ENCODE measurements around the gene FAM162A. TPM values are rescaled to one million over a fixed set of nuclear protein-coding genes. Genes with fewer than 3 reads are reported as not detected.
A peak's percentile ranks its signal among the peaks of the same experiment; 100 is the strongest.
"Not testable (repeated sequence)": the region's sequence is repeated elsewhere in the genome, so short reads cannot be mapped to it uniquely, and the experiment has no call there.

Gene FAM162A
- total RNA-seq, 8 experiments from 2014 or later: 12.2 to 51.7 (median 44.2) TPM

DNA sequence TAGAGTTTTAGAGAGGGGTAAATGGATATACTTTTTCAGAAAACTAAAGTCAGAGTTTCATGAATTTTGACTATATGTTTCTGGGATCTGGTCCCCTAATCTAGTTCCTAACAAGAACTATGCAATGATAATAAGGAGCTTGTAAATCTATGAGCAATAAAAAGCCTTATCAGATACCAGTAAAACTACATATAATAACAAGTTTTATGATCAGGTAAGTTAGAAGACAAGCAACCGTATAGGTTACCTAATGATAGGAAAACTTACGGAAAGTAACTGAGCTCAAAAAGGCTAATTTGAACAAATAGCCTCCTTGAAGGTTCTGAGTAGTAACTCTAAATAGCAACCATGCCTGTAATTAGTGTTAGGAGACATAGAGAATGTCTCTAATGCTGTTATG is 22.0 kb upstream of the FAM162A start:
- Histone ChIP-seq H3K4me1 (replicated peaks in 1 of 2) (no peaks in the 10 kb centered on the region), H3K4me3 (no peak overlapping the region), H3K27ac (no peak overlapping the region)
- in situ Hi-C loops (cut with MboI; ENCODE audit: low pct_unique_long_range_greater_than_20kb in 2 of 9, low sequenced_read_pairs in 9 of 9, unreplicated experiment in 9 of 9): no loop called here
- ATAC-seq (replicated peaks in 6 of 8): no peak
- 80 to 100% (median 97%) methylated on average over 1 to 2 of the region's 2 CpGs; no CpG with 5 or more reads in 1 of the 10 experiments for WGBS, 10 experiments

- 0 to 100% (median 64%) methylated on average over 1 to 2 of the region's 2 CpGs; no CpG with 5 or more reads in 2 of the 10 experiments for WGBS, 10 experiments
- H3K27ac ChIP-seq: no peak overlapping the region
- ATAC-seq (replicated peaks in 6 of 8): no peak
- H3K4me1 ChIP-seq (replicated peaks in 1 of 2): no peaks in the 10 kb centered on the region
- in situ Hi-C loops (cut with MboI; ENCODE audit: low pct_unique_long_range_greater_than_20kb in 2 of 9, low sequenced_read_pairs in 9 of 9, unreplicated experiment in 9 of 9): no loop called here
- no peak overlapping the region for H3K4me3 ChIP-seq
Observed at GRCh38 chr3:122364490-122364889, 19.5 kb upstream of the FAM162A start.

GRCh38 chr3:122365073-122365472 is 18.9 kb upstream of the FAM162A start:
- WGBS, 10 experiments: 100% methylated on average over 1 of the region's 1 CpG; no CpG with 5 or more reads in 3 of the 10 experiments
- H3K4me1 ChIP-seq (replicated peaks in 1 of 2): no peaks in the 10 kb centered on the region
- no peak overlapping the region for H3K4me3 ChIP-seq
- ATAC-seq (replicated peaks in 6 of 8): no peak
- in situ Hi-C loops (cut with MboI; ENCODE audit: low pct_unique_long_range_greater_than_20kb in 2 of 9, low sequenced_read_pairs in 9 of 9, unreplicated experiment in 9 of 9): no loop called here
- H3K27ac ChIP-seq: no peak overlapping the region

GRCh38 chr3:122365582-122366378 is 18.2 kb upstream of the FAM162A start:
- H3K4me3 ChIP-seq; in situ Hi-C loops (cut with MboI; ENCODE audit: low pct_unique_long_range_greater_than_20kb in 2 of 9, low sequenced_read_pairs in 9 of 9, unreplicated experiment in 9 of 9); H3K27ac ChIP-seq; ATAC-seq (replicated peaks in 6 of 8); H3K4me1 ChIP-seq (replicated peaks in 1 of 2): not testable (repeated sequence)
- WGBS, 10 experiments: 83 to 100% (median 100%) methylated on average over 1 to 6 of the region's 10 CpGs; no CpG with 5 or more reads in 1 of the 10 experiments

GRCh38 chr3:122366379-122366749 is 17.6 kb upstream of the FAM162A start:
- in situ Hi-C loops (cut with MboI; ENCODE audit: low pct_unique_long_range_greater_than_20kb in 2 of 9, low sequenced_read_pairs in 9 of 9, unreplicated experiment in 9 of 9): no loop called here
- H3K4me3 ChIP-seq: no peak overlapping the region
- H3K27ac ChIP-seq: no peak overlapping the region
- no peaks in the 10 kb centered on the region for H3K4me1 ChIP-seq (replicated peaks in 1 of 2)
- ATAC-seq (replicated peaks in 6 of 8): no peak
- WGBS, 10 experiments: 89 to 100% (median 98%) methylated on average over 1 to 3 of the region's 5 CpGs; no CpG with 5 or more reads in 2 of the 10 experiments

DNA sequence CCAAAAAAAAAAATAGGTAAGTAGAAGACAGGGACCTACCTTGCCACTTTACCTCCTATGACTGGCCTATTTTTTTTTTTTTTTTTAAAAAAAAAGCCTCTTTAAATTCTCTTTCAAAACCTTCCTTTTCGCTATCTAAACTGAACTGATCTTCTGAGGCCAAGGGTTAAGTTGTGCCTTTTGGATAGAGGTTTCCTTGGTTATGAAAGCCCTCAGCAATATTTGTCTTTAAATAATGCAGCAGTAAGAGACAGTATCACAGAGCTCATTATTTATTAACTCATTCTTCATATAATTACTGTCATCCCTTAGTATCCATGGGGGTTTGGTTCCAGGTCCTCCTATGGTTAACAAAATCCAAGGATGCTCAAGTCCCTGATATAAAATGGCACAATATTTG is 9.9 kb upstream of the FAM162A start:
- Histone ChIP-seq H3K4me3 (no peak overlapping the region), H3K27ac (no peak overlapping the region), H3K4me1 (replicated peaks in 1 of 2) (no peaks in the 10 kb centered on the region)
- 100% methylated on average over 1 of the region's 1 CpG; no CpG with 5 or more reads in 2 of the 10 experiments for WGBS, 10 experiments
- in situ Hi-C loops (cut with MboI; ENCODE audit: low pct_unique_long_range_greater_than_20kb in 2 of 9, low sequenced_read_pairs in 9 of 9, unreplicated experiment in 9 of 9): loop anchor here in 1 of 9 experiments (10.0 kb wide), 1 partner anchor 269 kb away; no protein-coding TSS in a partner anchor
- no peak for ATAC-seq (replicated peaks in 6 of 8)

GRCh38 chr3:122377975-122378374 is 6.0 kb upstream of the FAM162A start:
- WGBS, 10 experiments: 91 to 96% (median 94%) methylated on average over 3 to 4 of the region's 4 CpGs; no CpG with 5 or more reads in 2 of the 10 experiments
- no peak for ATAC-seq (replicated peaks in 6 of 8)
- peaks cover 4 to 6% of the 10 kb centered on the region in 2 donors for H3K4me1 ChIP-seq (replicated peaks in 1 of 2)
- in situ Hi-C loops (cut with MboI; ENCODE audit: low pct_unique_long_range_greater_than_20kb in 2 of 9, low sequenced_read_pairs in 9 of 9, unreplicated experiment in 9 of 9): loop anchor here in 1 of 9 experiments (10.0 kb wide), 1 partner anchor 273 kb away; no protein-coding TSS in a partner anchor
- H3K4me3 ChIP-seq: no peak overlapping the region
- H3K27ac ChIP-seq: no peak overlapping the region

DNA sequence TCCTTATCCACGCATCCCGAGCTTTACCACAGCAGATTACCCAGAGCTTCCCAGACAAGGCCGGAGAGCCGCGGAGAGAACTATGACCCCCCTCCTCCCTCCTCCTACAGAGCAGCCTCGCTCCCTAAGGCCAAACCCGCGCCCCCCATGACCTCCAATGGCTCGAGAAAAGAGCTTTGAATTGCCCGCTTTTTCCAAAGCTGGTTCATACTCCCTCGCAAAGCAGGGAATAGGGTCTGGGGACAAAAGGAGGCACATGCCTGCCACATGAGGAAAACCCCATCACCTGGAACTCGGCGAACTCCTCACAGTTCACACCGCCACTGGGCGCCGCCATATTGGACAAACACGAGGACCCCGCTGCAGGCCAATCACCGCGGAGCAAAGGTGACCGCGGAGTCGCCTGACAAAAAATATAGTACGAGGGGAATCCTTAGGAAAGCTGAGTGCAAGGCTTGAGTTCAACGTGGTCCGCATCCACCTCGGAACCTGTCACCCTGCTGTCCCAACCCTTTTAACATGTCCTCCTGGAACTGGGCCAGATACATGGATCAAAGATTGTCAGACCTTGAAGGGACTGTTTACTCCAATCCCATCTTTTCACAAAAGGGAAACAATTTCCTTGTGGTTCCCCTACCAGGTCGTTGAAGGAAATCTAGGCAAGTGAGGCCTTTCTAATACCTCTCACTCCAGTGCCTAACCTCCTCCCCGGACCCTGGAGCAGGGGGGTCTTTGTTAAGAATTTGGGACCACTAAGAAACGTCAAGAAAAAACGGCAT is 905 bp upstream of the FAM162A start, which contains the start of gene MIX23:
TSS of gene MIX23 (minus strand) at position 344 of the 779 bp plus-strand sequence. CDS start at position 337, 7 bp downstream.
- peak; percentile 41 to 61 (median 51) for ATAC-seq (replicated peaks in 6 of 8)
- peak within 1 kb of the TSS; percentile 78 to 79 for H3K27ac ChIP-seq
- H3K4me1 ChIP-seq (replicated peaks in 1 of 2): peaks cover 4 to 14% of the 10 kb centered on the region in 2 donors
- WGBS, 10 experiments: 0 to 15% (median 0%) methylated on average over 3 to 13 of the region's 31 CpGs; no CpG with 5 or more reads in 1 of the 10 experiments
- in situ Hi-C loops (cut with MboI; ENCODE audit: low pct_unique_long_range_greater_than_20kb in 2 of 9, low sequenced_read_pairs in 9 of 9, unreplicated experiment in 9 of 9): no loop called here
- H3K4me3 ChIP-seq: peak within 1 kb of the TSS; percentile 79 to 98 (median 86)

- in situ Hi-C loops (cut with MboI; ENCODE audit: low pct_unique_long_range_greater_than_20kb in 2 of 9, low sequenced_read_pairs in 9 of 9, unreplicated experiment in 9 of 9): no loop called here
Observed at GRCh38 chr3:122387709-122388108, 3.7 kb downstream of the FAM162A start.

GRCh38 chr3:122389197-122389596 is 5.2 kb downstream of the FAM162A start:
- Histone ChIP-seq H3K4me1 (replicated peaks in 1 of 2) (peaks cover 2 to 12% of the 10 kb centered on the region in 2 donors), H3K4me3 (no peak overlapping the region), H3K27ac (no peak overlapping the region)
- ATAC-seq (replicated peaks in 6 of 8): no peak
- in situ Hi-C loops (cut with MboI; ENCODE audit: low pct_unique_long_range_greater_than_20kb in 2 of 9, low sequenced_read_pairs in 9 of 9, unreplicated experiment in 9 of 9): no loop called here

More at GRCh38 chr3:122387709-122388108, 3.7 kb downstream of the FAM162A start:
- ATAC-seq (replicated peaks in 6 of 8): no peak
- Histone ChIP-seq H3K4me3 (no peak overlapping the region), H3K4me1 (replicated peaks in 1 of 2) (peaks cover 2 to 12% of the 10 kb centered on the region in 2 donors), H3K27ac (no peak overlapping the region)
- WGBS, 10 experiments: 35 to 100% (median 86%) methylated on average over 1 to 3 of the region's 3 CpGs

DNA sequence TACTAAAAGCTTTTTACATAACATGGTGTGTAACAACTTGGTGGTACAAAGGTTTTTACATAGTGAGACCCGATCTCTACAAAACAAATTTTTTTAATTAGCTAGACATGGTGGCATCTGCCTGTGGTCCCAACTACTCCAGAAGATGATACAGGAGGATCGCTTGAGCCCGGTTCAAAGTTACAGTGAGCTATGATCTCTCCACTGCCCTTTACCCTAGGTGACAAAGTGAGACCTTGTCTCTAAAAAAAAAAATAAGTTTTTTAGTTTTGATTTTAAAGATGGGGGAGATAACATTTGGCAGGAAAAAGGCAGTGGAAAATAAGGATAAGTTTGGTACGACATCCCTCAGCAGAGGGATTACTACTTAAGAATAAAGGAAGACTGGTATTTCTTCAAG is 5.9 kb downstream of the FAM162A start:
- Histone ChIP-seq H3K4me3 (no peak overlapping the region), H3K4me1 (replicated peaks in 1 of 2) (peaks cover 2 to 11% of the 10 kb centered on the region in 2 donors), H3K27ac (no peak overlapping the region)
- 57 to 100% (median 82%) methylated on average over 1 to 4 of the region's 4 CpGs for WGBS, 10 experiments
- no peak for ATAC-seq (replicated peaks in 6 of 8)
- in situ Hi-C loops (cut with MboI; ENCODE audit: low pct_unique_long_range_greater_than_20kb in 2 of 9, low sequenced_read_pairs in 9 of 9, unreplicated experiment in 9 of 9): no loop called here

GRCh38 chr3:122390665-122391064 is 6.7 kb downstream of the FAM162A start:
- Histone ChIP-seq H3K27ac (no peak overlapping the region), H3K4me3 (no peak overlapping the region), H3K4me1 (replicated peaks in 1 of 2) (peaks cover 2 to 4% of the 10 kb centered on the region in 2 donors)
- WGBS, 10 experiments: 45 to 100% (median 84%) methylated on average over 1 to 4 of the region's 4 CpGs
- ATAC-seq (replicated peaks in 6 of 8): no peak
- in situ Hi-C loops (cut with MboI; ENCODE audit: low pct_unique_long_range_greater_than_20kb in 2 of 9, low sequenced_read_pairs in 9 of 9, unreplicated experiment in 9 of 9): no loop called here
